GM12878 (cell line): ENCODE data around the gene OR8D1. TPM values are rescaled to one million over a fixed set of nuclear protein-coding genes. Genes with fewer than 3 reads are reported as not detected.

Experiments
- ATAC-seq: fragments of 200-7000 bp; cut with Tn5 transposase; 3 replicates; pipeline ENCODE4 v1.9.1; 2020; ENCODE audit warnings: mild to moderate bottlenecking, moderate library complexity
- BruUV-seq: library from RNA; stranded (reverse); fragments of 400-500 nt; replicated peaks from 2 replicates; lab custom pipeline; 2021; lab: Mats Ljungman, UMichigan
- CTCF ChIA-PET: fragments of 300-600 bp; sonication (Branson Sonifier 250); formaldehyde crosslinking; extraction: SDS; loops from one replicate; lab custom pipeline; 2021; ENCODE audit warnings: inconsistent platforms; lab: Yijun Ruan, JAX
- POLR2A ChIA-PET: fragments of 350-600 bp; formaldehyde crosslinking; extraction: SDS; loops from one replicate; lab custom pipeline; 2021; ENCODE audit warnings: inconsistent platforms; lab: Charles Lee
- RAD21 ChIA-PET: fragments of 300-600 bp; sonication (Branson Sonifier 250); formaldehyde crosslinking; loops from one replicate; lab custom pipeline; 2023; ENCODE audit warnings: antibody characterized with exemption; ENCODE audit not compliant: unreplicated experiment; lab: Charles Lee
- SMC1A ChIA-PET: fragments of 300-600 bp; sonication (Branson Sonifier 250); formaldehyde crosslinking; loops from one replicate; lab custom pipeline; 2023; ENCODE audit not compliant: unreplicated experiment, uncharacterized antibody; lab: Charles Lee
- DNase-seq: peaks from one replicate; pipeline ENCODE4 v3.0.0-alpha.2; 2011; ENCODE audit warnings: low read depth, low spot score
- FAIRE-seq: peaks from 3 replicates; lab custom pipeline; 2011; peaks lifted over from hg19 to GRCh38; lab: Jason Lieb, UNC
- H2AFZ ChIP-seq: 2 replicates; pipeline ENCODE4 v1.6.0; 2011; ENCODE audit warnings: low read depth, low read length, control low read depth; ENCODE audit not compliant: control insufficient read depth
- H3K27ac ChIP-seq: 2 replicates; pipeline ENCODE4 v1.5.1; 2011; ENCODE audit warnings: control low read depth; ENCODE audit not compliant: control insufficient read depth, insufficient read depth
- H3K27me3 ChIP-seq, 2 experiments: replicated peaks in 1 of 2; 2 replicates each; pipeline versions ENCODE4 v1.6.0 to v1.6.1; 2011; ENCODE audit warnings: low read length in 1 of 2; ENCODE audit not compliant: control insufficient read depth in 2 of 2, insufficient read depth in 2 of 2
- H3K36me3 ChIP-seq, 2 experiments: 2 replicates each; pipeline ENCODE4 v1.5.1; 2011; ENCODE audit warnings: low read length in 1 of 2; ENCODE audit not compliant: control insufficient read depth in 2 of 2, insufficient read depth in 2 of 2
- H3K4me1 ChIP-seq: 2 replicates; pipeline ENCODE4 v1.6.1; 2011; ENCODE audit warnings: mild to moderate bottlenecking, low read length, moderate library complexity, mixed read lengths; ENCODE audit not compliant: control insufficient read depth, insufficient read depth
- H3K4me2 ChIP-seq: 2 replicates; pipeline ENCODE4 v1.6.0; 2011; ENCODE audit warnings: control low read depth; ENCODE audit not compliant: control insufficient read depth, insufficient read depth
- H3K4me3 ChIP-seq: fragments of 200-600 bp; sonication (generic); 2 replicates; pipeline ENCODE4 v1.5.1; 2016
- H3K79me2 ChIP-seq: 2 replicates; pipeline ENCODE4 v1.6.0; 2011; ENCODE audit warnings: low read length; ENCODE audit not compliant: control insufficient read depth, insufficient read depth
- H3K9ac ChIP-seq: 2 replicates; pipeline ENCODE4 v1.8.0; 2011; ENCODE audit warnings: low read length, control low read depth, mixed read lengths; ENCODE audit not compliant: control insufficient read depth, insufficient read depth
- H3K9me3 ChIP-seq: replicated peaks from 3 replicates; pipeline ENCODE4 v1.5.1; 2011; ENCODE audit warnings: mild to moderate bottlenecking, low read length; ENCODE audit not compliant: control insufficient read depth, insufficient read depth
- H4K20me1 ChIP-seq: 2 replicates; pipeline ENCODE4 v1.6.0; 2011; ENCODE audit not compliant: control insufficient read depth, insufficient read depth
- EED ChIP-seq: sonication (generic); IDR thresholded peaks from 2 replicates; pipeline ENCODE4 v1.6.1; 2016; ENCODE audit warnings: antibody characterized with exemption, low read depth
- IKZF2 ChIP-seq, 2 experiments: fragments of 450-650 bp; IDR thresholded peaks; 2 replicates each; pipeline ENCODE4 v1.6.1; 2017; ENCODE audit warnings: mild to moderate bottlenecking in 2 of 2, moderate library complexity in 2 of 2
- JUNB ChIP-seq: IDR thresholded peaks from 2 replicates; pipeline ENCODE4 v1.6.1; 2016; ENCODE audit warnings: antibody characterized with exemption, mild to moderate bottlenecking
- RB1 ChIP-seq: fragments of 450-650 bp; formaldehyde crosslinking; IDR thresholded peaks from 2 replicates; pipeline ENCODE4 v1.6.1; 2017; ENCODE audit warnings: mild to moderate bottlenecking, borderline replicate concordance
- RELA ChIP-seq: fragments of 450-650 bp; IDR thresholded peaks from 2 replicates; pipeline ENCODE4 v1.8.0; 2014; ENCODE audit warnings: borderline replicate concordance; ENCODE audit not compliant: partially characterized antibody
- SIX5 ChIP-seq: IDR thresholded peaks from 2 replicates; pipeline ENCODE4 v1.6.1; 2011; ENCODE audit warnings: mild to moderate bottlenecking, low read depth, low read length, moderate library complexity; ENCODE audit not compliant: severe bottlenecking
- SP1 ChIP-seq: IDR thresholded peaks from one replicate; pipeline ENCODE4 v1.6.1; 2011; ENCODE audit warnings: low read depth, low read length
- TCF7 ChIP-seq: IDR thresholded peaks from 2 replicates; pipeline ENCODE4 v1.6.1; 2014; ENCODE audit warnings: antibody characterized with exemption, borderline replicate concordance
- ZNF207 ChIP-seq: fragments of 450-650 bp; IDR thresholded peaks from 2 replicates; pipeline ENCODE4 v1.6.1; 2014; ENCODE audit warnings: antibody characterized with exemption, mild to moderate bottlenecking, borderline replicate concordance
- ZNF217 ChIP-seq: fragments of 450-650 bp; IDR thresholded peaks from 2 replicates; pipeline ENCODE4 v1.6.1; 2017; ENCODE audit warnings: antibody characterized with exemption, mild to moderate bottlenecking
- WGBS: methylation state at CpG from one replicate; pipeline ENCODE4 v1.1.6; 2016; ENCODE audit warnings: low lambda C conversion rate; ENCODE audit not compliant: insufficient replicate concordance, insufficient coverage; ENCODE audit errors: missing lambda C conversion rate; 5-methylcytosine and 5-hydroxymethylcytosine counted together
- in situ Hi-C: fragments of 300-500 bp; cut with MboI; formaldehyde crosslinking; loops from 9 replicates; pipeline ENCODE4 v1.14.3; 2018; ENCODE audit warnings: mixed read lengths
- intact Hi-C: fragments of 100-400 bp; cut with micrococcal nuclease; formaldehyde crosslinking; loops from one replicate; pipeline ENCODE4 v1.14.2; 2022; ENCODE audit not compliant: unreplicated experiment
- polyA plus RNA-seq, 11 experiments: library from polyadenylated mRNA; depleted of rRNA in 4 of 11; unstranded in 6 of 11; stranded (reverse) in 5 of 11; fragments of >200 nt; fragmentation: Nextera tagmentation in 4 of 11; fragmentation: Illumina TruSeq in 1 of 11; extraction: Ambion mirVana in 4 of 11; extraction: Trizol in 1 of 11; gene quantifications; 1 replicate in 1 of 11; 2 replicates in 10 of 11; pipeline versions ENCODE4 v1.2.1 to v1.2.3, GENCODE V29; 2011 to 2016; ENCODE audit warnings: inconsistent platforms in 2 of 11, missing spikeins in 2 of 11, low read depth in 1 of 11
- total RNA-seq, 4 experiments: library from RNA; depleted of rRNA in 3 of 4; stranded (reverse); fragments of >200 nt in 3 of 4; fragmentation: Illumina TruSeq in 1 of 4; extraction: Trizol in 1 of 4; gene quantifications; 2 replicates each; pipeline versions ENCODE4 v1.2.1 to v1.2.3, GENCODE V29; 2013 to 2021
- TF ChIP-seq, protein P1 (sequence below): fragments of 450-650 bp; IDR thresholded peaks from 2 replicates; pipeline ENCODE4 v1.6.1; 2017; ENCODE audit warnings: antibody characterized with exemption, mild to moderate bottlenecking, moderate library complexity
- TF ChIP-seq, protein P2 (sequence below): fragments of 450-650 bp; IDR thresholded peaks from 2 replicates; pipeline ENCODE4 v1.6.1; 2017; ENCODE audit warnings: low read depth, mild to moderate bottlenecking, moderate library complexity
- TF ChIP-seq, protein P3 (sequence below): fragments of 450-650 bp; IDR thresholded peaks from 2 replicates; pipeline ENCODE4 v1.6.1; 2014; ENCODE audit warnings: mild to moderate bottlenecking
- TF ChIP-seq, protein P4 (sequence below): fragments of 450-650 bp; IDR thresholded peaks from 2 replicates; pipeline ENCODE4 v1.6.1; 2016; ENCODE audit warnings: mild to moderate bottlenecking

The OR8D1 gene
- total and polyA plus RNA-seq, 10 of the 15 experiments (the other 5 are each of a cell fraction or from before 2014, with no cell fraction given) = not detected

DNA sequence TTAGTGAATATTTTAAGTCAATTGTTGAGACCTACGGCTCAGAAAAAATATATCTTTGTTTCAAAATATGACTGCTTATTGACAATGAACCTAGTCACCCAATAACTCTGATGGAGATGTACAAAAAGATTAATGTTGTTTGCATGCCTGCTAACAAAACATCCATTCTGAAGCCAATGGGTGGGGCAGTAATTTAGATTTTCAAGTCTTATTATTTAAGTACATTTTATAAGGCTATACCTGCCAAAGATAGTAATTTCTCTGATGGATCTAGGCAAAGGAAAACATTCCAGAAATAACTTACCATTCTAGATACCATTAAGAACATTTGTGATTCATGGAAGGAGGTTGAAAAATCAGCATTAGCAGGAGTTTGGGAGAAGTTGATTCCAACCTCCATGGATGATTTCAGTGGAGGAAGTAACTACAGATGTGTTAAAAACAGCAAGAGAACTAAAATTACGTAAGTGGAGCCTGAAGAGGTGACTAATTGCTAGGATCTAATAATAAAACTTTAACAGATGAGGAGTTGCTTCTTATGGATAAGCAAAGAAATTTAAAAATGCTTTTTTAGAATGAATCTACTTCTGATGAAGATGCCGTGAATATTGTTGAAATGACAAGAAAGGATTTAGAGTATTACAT lies 32.7 kb upstream of the OR8D1 start:
- H3K4me1 ChIP-seq = no peaks in the 10 kb centered on the region
- H3K9ac ChIP-seq = no peak overlapping the region
- no peak overlapping the region for H2AFZ ChIP-seq
- H3K4me2 ChIP-seq = no peak overlapping the region
- 13% methylated on average over 3 of the region's 3 CpGs for WGBS
- CTCF ChIA-PET = no interaction called here
- no peak for DNase-seq
- SMC1A ChIA-PET = no interaction called here
- no peaks in the 10 kb centered on the region for H3K27me3 ChIP-seq
- in situ Hi-C loops (no loop called here), intact Hi-C loops (no loop called here)
- H4K20me1 ChIP-seq = no peaks in the 10 kb centered on the region
- no peaks in the 10 kb centered on the region for H3K36me3 ChIP-seq
- H3K9me3 ChIP-seq = no peaks in the 10 kb centered on the region
- FAIRE-seq = no peak
- no peak overlapping the region for H3K4me3 ChIP-seq
- BruUV-seq = no TSS peak
- RAD21 ChIA-PET = no interaction called here
- H3K27ac ChIP-seq = no peak overlapping the region
- POLR2A ChIA-PET = no interaction called here
- TF ChIP-seq ZNF217 = no peak
- TF ChIP-seq, protein P1, sequence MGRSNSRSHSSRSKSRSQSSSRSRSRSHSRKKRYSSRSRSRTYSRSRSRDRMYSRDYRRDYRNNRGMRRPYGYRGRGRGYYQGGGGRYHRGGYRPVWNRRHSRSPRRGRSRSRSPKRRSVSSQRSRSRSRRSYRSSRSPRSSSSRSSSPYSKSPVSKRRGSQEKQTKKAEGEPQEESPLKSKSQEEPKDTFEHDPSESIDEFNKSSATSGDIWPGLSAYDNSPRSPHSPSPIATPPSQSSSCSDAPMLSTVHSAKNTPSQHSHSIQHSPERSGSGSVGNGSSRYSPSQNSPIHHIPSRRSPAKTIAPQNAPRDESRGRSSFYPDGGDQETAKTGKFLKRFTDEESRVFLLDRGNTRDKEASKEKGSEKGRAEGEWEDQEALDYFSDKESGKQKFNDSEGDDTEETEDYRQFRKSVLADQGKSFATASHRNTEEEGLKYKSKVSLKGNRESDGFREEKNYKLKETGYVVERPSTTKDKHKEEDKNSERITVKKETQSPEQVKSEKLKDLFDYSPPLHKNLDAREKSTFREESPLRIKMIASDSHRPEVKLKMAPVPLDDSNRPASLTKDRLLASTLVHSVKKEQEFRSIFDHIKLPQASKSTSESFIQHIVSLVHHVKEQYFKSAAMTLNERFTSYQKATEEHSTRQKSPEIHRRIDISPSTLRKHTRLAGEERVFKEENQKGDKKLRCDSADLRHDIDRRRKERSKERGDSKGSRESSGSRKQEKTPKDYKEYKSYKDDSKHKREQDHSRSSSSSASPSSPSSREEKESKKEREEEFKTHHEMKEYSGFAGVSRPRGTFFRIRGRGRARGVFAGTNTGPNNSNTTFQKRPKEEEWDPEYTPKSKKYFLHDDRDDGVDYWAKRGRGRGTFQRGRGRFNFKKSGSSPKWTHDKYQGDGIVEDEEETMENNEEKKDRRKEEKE = no peak
- TF ChIP-seq EED = no peak
- no peak for TF ChIP-seq RELA
- TF ChIP-seq JUNB = no peak
- TF ChIP-seq, protein P2, sequence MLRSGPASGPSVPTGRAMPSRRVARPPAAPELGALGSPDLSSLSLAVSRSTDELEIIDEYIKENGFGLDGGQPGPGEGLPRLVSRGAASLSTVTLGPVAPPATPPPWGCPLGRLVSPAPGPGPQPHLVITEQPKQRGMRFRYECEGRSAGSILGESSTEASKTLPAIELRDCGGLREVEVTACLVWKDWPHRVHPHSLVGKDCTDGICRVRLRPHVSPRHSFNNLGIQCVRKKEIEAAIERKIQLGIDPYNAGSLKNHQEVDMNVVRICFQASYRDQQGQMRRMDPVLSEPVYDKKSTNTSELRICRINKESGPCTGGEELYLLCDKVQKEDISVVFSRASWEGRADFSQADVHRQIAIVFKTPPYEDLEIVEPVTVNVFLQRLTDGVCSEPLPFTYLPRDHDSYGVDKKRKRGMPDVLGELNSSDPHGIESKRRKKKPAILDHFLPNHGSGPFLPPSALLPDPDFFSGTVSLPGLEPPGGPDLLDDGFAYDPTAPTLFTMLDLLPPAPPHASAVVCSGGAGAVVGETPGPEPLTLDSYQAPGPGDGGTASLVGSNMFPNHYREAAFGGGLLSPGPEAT = no peak
- TF ChIP-seq ZNF207 = no peak
- no peak for TF ChIP-seq SIX5
- TF ChIP-seq, protein P3, sequence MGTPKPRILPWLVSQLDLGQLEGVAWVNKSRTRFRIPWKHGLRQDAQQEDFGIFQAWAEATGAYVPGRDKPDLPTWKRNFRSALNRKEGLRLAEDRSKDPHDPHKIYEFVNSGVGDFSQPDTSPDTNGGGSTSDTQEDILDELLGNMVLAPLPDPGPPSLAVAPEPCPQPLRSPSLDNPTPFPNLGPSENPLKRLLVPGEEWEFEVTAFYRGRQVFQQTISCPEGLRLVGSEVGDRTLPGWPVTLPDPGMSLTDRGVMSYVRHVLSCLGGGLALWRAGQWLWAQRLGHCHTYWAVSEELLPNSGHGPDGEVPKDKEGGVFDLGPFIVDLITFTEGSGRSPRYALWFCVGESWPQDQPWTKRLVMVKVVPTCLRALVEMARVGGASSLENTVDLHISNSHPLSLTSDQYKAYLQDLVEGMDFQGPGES = no peak
- TF ChIP-seq, protein P4, sequence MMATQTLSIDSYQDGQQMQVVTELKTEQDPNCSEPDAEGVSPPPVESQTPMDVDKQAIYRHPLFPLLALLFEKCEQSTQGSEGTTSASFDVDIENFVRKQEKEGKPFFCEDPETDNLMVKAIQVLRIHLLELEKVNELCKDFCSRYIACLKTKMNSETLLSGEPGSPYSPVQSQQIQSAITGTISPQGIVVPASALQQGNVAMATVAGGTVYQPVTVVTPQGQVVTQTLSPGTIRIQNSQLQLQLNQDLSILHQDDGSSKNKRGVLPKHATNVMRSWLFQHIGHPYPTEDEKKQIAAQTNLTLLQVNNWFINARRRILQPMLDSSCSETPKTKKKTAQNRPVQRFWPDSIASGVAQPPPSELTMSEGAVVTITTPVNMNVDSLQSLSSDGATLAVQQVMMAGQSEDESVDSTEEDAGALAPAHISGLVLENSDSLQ = no peak
- no peak for TF ChIP-seq SP1
- no peak for TF ChIP-seq TCF7
- TF ChIP-seq RB1 = no peak
- no peak for TF ChIP-seq IKZF2 (IDR thresholded peaks at IDR 0.05)
- no peaks in the 10 kb centered on the region for H3K79me2 ChIP-seq
- ATAC-seq = no peak
